ENCODE results near the gene IL1RAP. TPM values are rescaled to one million over a fixed set of nuclear protein-coding genes. Genes with fewer than 3 reads are reported as not detected.

The IL1RAP gene
- total and polyA plus RNA-seq, 9 of the 15 experiments (the other 6 are each of a cell fraction or from before 2014, with no cell fraction given) = 0.23 to 1.8 (median 0.88) TPM

GRCh38 chr3:190560013-190560895, 46.4 kb downstream of the IL1RAP start:
- H3K36me3 ChIP-seq (ENCODE audit: control insufficient read depth, insufficient read depth, low read length) = no peaks in the 10 kb centered on the region
- WGBS (ENCODE audit: insufficient coverage, low coverage, missing lambda C conversion rate) = 6% methylated on average over 11 of the region's 11 CpGs
- POLR2A ChIA-PET = no interaction called here
- H3K9me1 ChIP-seq (ENCODE audit: control insufficient read depth, insufficient read depth, low read length) = no peaks in the 10 kb centered on the region
- H3K27ac ChIP-seq (ENCODE audit: extremely low read depth, low read depth, low read length) = no peak overlapping the region
- TF ChIP-seq KDM1A (IDR thresholded peaks at IDR 0.05) = no peak
- TF ChIP-seq POLR2H (tag; IDR thresholded peaks at IDR 0.05; ENCODE audit: low read depth) = no peak
- H3K79me2 ChIP-seq (ENCODE audit: control insufficient read depth, insufficient read depth, low read length) = no peaks in the 10 kb centered on the region
- H3K9me3 ChIP-seq (replicated peaks; ENCODE audit: control insufficient read depth, insufficient read depth, low read depth, low read length) = 0 out of 2 replicates have a peak, but pooled peaks cover 2% of the 10 kb centered on the region
- FAIRE-seq (no peak), ATAC-seq (no peak), DNase-seq (ENCODE audit: extremely low read depth in 1 of 4, low spot score in 3 of 4) (no peak)
- H3K4me1 ChIP-seq (replicated peaks in 1 of 2; ENCODE audit: control insufficient read depth in 2 of 2, insufficient read depth in 2 of 2, low read length in 2 of 2) = no peaks in the 10 kb centered on the region
- no peak overlapping the region for H3K4me3 ChIP-seq
- H4K20me1 ChIP-seq (replicated peaks; ENCODE audit: control insufficient read depth, insufficient read depth, low read length) = no peaks in the 10 kb centered on the region
- H3K4me2 ChIP-seq (ENCODE audit: insufficient read depth, low read length) = no peak overlapping the region
- no peak overlapping the region for H2AFZ ChIP-seq (ENCODE audit: low read depth, low read length)
- H3K9ac ChIP-seq (ENCODE audit: insufficient read depth in 1 of 2, low read depth in 2 of 2, low read length in 2 of 2) = no peak overlapping the region
- BruUV-seq (replicated peaks) = no TSS peak
- intact Hi-C loops (cut with micrococcal nuclease) (no loop called here), in situ Hi-C loops (cut with MboI) (no loop called here)
- H3K27me3 ChIP-seq (ENCODE audit: control insufficient read depth in 2 of 2, insufficient read depth in 2 of 2, low read length in 2 of 2) = no peaks in the 10 kb centered on the region
- CTCF ChIA-PET (ENCODE audit: low intra/inter-chr PET ratio) = no interaction called here

GRCh38 chr3:190562866-190563510, 49.1 kb downstream of the IL1RAP start:
- ATAC-seq = no peak
- Histone ChIP-seq H3K4me3 (no peak overlapping the region), H2AFZ (ENCODE audit: low read depth, low read length) (no peak overlapping the region), H3K79me2 (ENCODE audit: control insufficient read depth, insufficient read depth, low read length) (no peaks in the 10 kb centered on the region), H3K9ac (ENCODE audit: insufficient read depth in 1 of 2, low read depth in 2 of 2, low read length in 2 of 2) (no peak overlapping the region), H3K27ac (ENCODE audit: extremely low read depth, low read depth, low read length) (no peak overlapping the region), H3K4me1 (replicated peaks in 1 of 2; ENCODE audit: control insufficient read depth in 2 of 2, insufficient read depth in 2 of 2, low read length in 2 of 2) (no peaks in the 10 kb centered on the region), H3K9me1 (ENCODE audit: control insufficient read depth, insufficient read depth, low read length) (no peaks in the 10 kb centered on the region), H3K9me3 (replicated peaks; ENCODE audit: control insufficient read depth, insufficient read depth, low read depth, low read length) (0 out of 2 replicates have a peak, but pooled peaks cover 2% of the 10 kb centered on the region), H3K4me2 (ENCODE audit: insufficient read depth, low read length) (no peak overlapping the region), H3K27me3 (ENCODE audit: control insufficient read depth in 2 of 2, insufficient read depth in 2 of 2, low read length in 2 of 2) (no peaks in the 10 kb centered on the region), H4K20me1 (replicated peaks; ENCODE audit: control insufficient read depth, insufficient read depth, low read length) (no peaks in the 10 kb centered on the region), H3K36me3 (ENCODE audit: control insufficient read depth, insufficient read depth, low read length) (no peaks in the 10 kb centered on the region)
- no peak for FAIRE-seq
- no TSS peak for BruUV-seq (replicated peaks)
- in situ Hi-C loops (cut with MboI) (no loop called here), intact Hi-C loops (cut with micrococcal nuclease) (no loop called here)
- no peak for DNase-seq (ENCODE audit: extremely low read depth in 1 of 4, low spot score in 3 of 4)
- 0% methylated on average over 3 of the region's 3 CpGs for WGBS (ENCODE audit: insufficient coverage, low coverage, missing lambda C conversion rate)
- ChIA-PET POLR2A (no interaction called here), CTCF (ENCODE audit: low intra/inter-chr PET ratio) (no interaction called here)
- TF ChIP-seq HSF4 (CRISPR knock-in tag; IDR thresholded peaks at IDR 0.05; ENCODE audit: borderline replicate concordance) (no peak), CBX5 (IDR thresholded peaks at IDR 0.05; ENCODE audit: borderline replicate concordance, low read depth) (no peak), ZNF174 (CRISPR knock-in tag; IDR thresholded peaks at IDR 0.05) (no peak), CGGBP1 (CRISPR knock-in tag; IDR thresholded peaks at IDR 0.05) (no peak), ZNF197 (CRISPR knock-in tag; IDR thresholded peaks at IDR 0.05; ENCODE audit: low read depth) (no peak), ZNF785 (CRISPR knock-in tag; IDR thresholded peaks at IDR 0.05) (no peak), U2AF1 (optimal IDR thresholded peaks at IDR 0.05; ENCODE audit: low read depth, low read length) (no peak), FOS (IDR thresholded peaks at IDR 0.05; ENCODE audit: extremely low read depth, insufficient read length) (no peak), E2F3 (CRISPR knock-in tag; IDR thresholded peaks at IDR 0.05) (no peak), ARNT (IDR thresholded peaks at IDR 0.05) (no peak), CBX3 (IDR thresholded peaks at IDR 0.05; ENCODE audit: borderline replicate concordance in 1 of 2, low read length in 2 of 2) (no peak), BHLHE40 (IDR thresholded peaks at IDR 0.05; ENCODE audit: low read length) (no peak), TEAD1 (CRISPR knock-in tag; IDR thresholded peaks at IDR 0.05) (no peak), POLR2G (IDR thresholded peaks at IDR 0.05; ENCODE audit: low read depth, low read length) (no peak)
